GM19452 (cell line): Measurements from ENCODE around the gene RPS18.
"Not testable (repeated sequence)": the region's sequence is repeated elsewhere in the genome, so short reads cannot be mapped to it uniquely, and the experiment has no call there.

Source experiments
- ATAC-seq: cut with Tn5 transposase; IDR thresholded peaks from one replicate; pipeline ENCODE4 v1.9.1; 2021; ENCODE audit not compliant: unreplicated experiment

Gene RPS18

GRCh38 chr6:33271468-33272274 lies at the start of gene RPS18, which contains the start of gene VPS52:
RPS18 (plus strand) TSS chr6:33272075; CDS start chr6:33272120, 45 bp downstream.
VPS52 (minus strand) TSS chr6:33271876; CDS start chr6:33271675, 201 bp downstream.
- peak; percentile 70 for ATAC-seq

GRCh38 chr6:33226503-33227120 lies 45.3 kb upstream of the RPS18 start:
- not testable (repeated sequence) for ATAC-seq

GRCh38 chr6:33235221-33235634 lies 36.6 kb upstream of the RPS18 start:
- no peak for ATAC-seq

GRCh38 chr6:33236328-33236727 lies 35.5 kb upstream of the RPS18 start:
- no peak for ATAC-seq

- ATAC-seq: no peak
Observed at GRCh38 chr6:33236852-33237251, 35.0 kb upstream of the RPS18 start.

GRCh38 chr6:33237741-33238140 lies 34.1 kb upstream of the RPS18 start:
- ATAC-seq: no peak

GRCh38 chr6:33241968-33242367 lies 29.9 kb upstream of the RPS18 start:
- ATAC-seq: no peak

- ATAC-seq: no peak
Observed at GRCh38 chr6:33243476-33243875, 28.4 kb upstream of the RPS18 start.

- peak; percentile 41 for ATAC-seq
Observed at GRCh38 chr6:33247977-33248642, 23.8 kb upstream of the RPS18 start.

GRCh38 chr6:33248643-33248931 lies 23.3 kb upstream of the RPS18 start:
- ATAC-seq: peak; percentile 5

- ATAC-seq: peak; percentile 87
Observed at GRCh38 chr6:33248932-33249731, 22.7 kb upstream of the RPS18 start.

- no peak for ATAC-seq
Observed at GRCh38 chr6:33249732-33250630, 21.9 kb upstream of the RPS18 start.

GRCh38 chr6:33250731-33251130 lies 21.1 kb upstream of the RPS18 start:
- no peak for ATAC-seq

GRCh38 chr6:33251395-33252012 lies 20.4 kb upstream of the RPS18 start:
- no peak for ATAC-seq

GRCh38 chr6:33252759-33253158 lies 19.1 kb upstream of the RPS18 start:
- no peak for ATAC-seq

GRCh38 chr6:33254591-33254990 lies 17.3 kb upstream of the RPS18 start:
- ATAC-seq: no peak

- no peak for ATAC-seq
Observed at GRCh38 chr6:33259032-33259431, 12.8 kb upstream of the RPS18 start.

- ATAC-seq: not testable (repeated sequence)
Observed at GRCh38 chr6:33262490-33262889, 9.4 kb upstream of the RPS18 start.

- no peak for ATAC-seq
Observed at GRCh38 chr6:33264015-33264414, 7.9 kb upstream of the RPS18 start.

GRCh38 chr6:33271117-33271467 lies 783 bp upstream of the RPS18 start:
- ATAC-seq: no peak
